DND-41 (cell line): Measurements from ENCODE around the gene CDH23.

Source experiments
- CTCF ChIP-seq: IDR thresholded peaks from 2 replicates; pipeline ENCODE4 v1.5.1; 2012; ENCODE audit warnings: borderline replicate concordance, low read length, moderate library complexity, mild to moderate bottlenecking; ENCODE audit not compliant: poor library complexity, severe bottlenecking; ENCODE audit errors: extremely low read depth
- EZH2 ChIP-seq: IDR thresholded peaks from 3 replicates; pipeline ENCODE4 v1.6.1; 2012; ENCODE audit warnings: borderline replicate concordance, low read depth, mild to moderate bottlenecking, moderate library complexity, low read length, inconsistent platforms; ENCODE audit not compliant: severe bottlenecking

- TF ChIP-seq CTCF = no peak
- no peak for TF ChIP-seq EZH2
These were observed 170.3 kb downstream of the CDH23 start for GRCh38 chr10:71567006-71567405.
